ENCODE data around the gene GAS2L1.

The GAS2L1 gene

GRCh38 chr22:29306175-29306834, at the start of gene GAS2L1:
Gene GAS2L1 (plus strand): TSS chr22:29306650. CDS start chr22:29308106, 1,456 bp downstream.
- no peak for DNase-seq (ENCODE audit: low read depth)

DNA sequence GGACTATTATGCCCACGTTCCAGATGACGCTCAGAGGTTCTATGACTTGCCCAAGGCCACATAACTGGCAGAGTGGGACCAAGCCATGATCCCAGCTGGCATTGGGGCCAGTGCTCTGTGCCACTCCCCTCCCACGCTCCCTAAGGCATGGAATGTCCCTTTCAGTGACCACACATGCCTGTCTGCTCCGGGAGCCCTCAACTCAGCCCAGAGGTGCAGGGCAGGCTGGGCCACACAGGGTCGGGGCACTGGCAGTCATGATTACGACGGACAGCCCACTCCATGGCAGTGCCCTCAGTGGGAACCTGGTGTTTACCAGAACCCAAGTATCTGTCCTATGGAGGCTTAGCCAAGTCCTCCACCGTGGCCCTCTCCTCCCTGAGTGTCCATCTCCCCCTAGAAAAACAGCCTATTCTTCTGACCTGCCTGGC, 48.7 kb upstream of the GAS2L1 start:
- DNase-seq (ENCODE audit: low read depth), result no peak

- DNase-seq (ENCODE audit: low read depth), result no peak
Observed at GRCh38 chr22:29258407-29259252, 47.8 kb upstream of the GAS2L1 start.

GRCh38 chr22:29259253-29259899, 47.1 kb upstream of the GAS2L1 start:
- no peak for DNase-seq (ENCODE audit: low read depth)

GRCh38 chr22:29260031-29260560, 46.4 kb upstream of the GAS2L1 start:
- DNase-seq (ENCODE audit: low read depth), result no peak

- no peak for DNase-seq (ENCODE audit: low read depth)
Observed at GRCh38 chr22:29260601-29261315, 45.7 kb upstream of the GAS2L1 start.

DNA sequence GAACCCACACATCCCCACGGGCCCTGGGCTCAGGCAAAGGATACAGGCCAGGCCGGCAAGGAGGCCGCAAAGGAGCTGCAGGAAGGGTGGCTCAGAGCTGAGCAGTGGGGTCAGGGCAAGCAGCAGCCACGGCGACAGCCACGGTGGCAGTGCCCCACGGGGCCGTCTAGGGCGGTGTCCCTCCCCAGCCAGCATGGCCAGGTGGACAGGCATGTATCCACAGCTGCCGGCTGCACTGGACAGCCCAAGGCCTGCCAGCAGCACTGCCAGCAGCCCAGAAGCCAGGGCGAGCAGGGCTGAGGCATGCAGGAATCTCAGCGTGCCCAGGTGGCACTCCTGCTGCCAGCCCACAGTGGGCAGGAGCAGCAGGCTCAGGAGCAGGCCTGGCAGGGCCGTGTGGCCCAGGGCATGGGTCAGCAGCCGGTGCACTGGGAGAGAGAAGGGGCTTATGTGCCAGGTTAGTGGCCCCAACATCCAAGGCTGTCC, 42.6 kb upstream of the GAS2L1 start:
- no peak for DNase-seq (ENCODE audit: low read depth)

GRCh38 chr22:29265305-29265704, 41.1 kb upstream of the GAS2L1 start:
- no peak for DNase-seq (ENCODE audit: low read depth)

GRCh38 chr22:29265929-29266328, 40.5 kb upstream of the GAS2L1 start:
- no peak for DNase-seq (ENCODE audit: low read depth)

DNA sequence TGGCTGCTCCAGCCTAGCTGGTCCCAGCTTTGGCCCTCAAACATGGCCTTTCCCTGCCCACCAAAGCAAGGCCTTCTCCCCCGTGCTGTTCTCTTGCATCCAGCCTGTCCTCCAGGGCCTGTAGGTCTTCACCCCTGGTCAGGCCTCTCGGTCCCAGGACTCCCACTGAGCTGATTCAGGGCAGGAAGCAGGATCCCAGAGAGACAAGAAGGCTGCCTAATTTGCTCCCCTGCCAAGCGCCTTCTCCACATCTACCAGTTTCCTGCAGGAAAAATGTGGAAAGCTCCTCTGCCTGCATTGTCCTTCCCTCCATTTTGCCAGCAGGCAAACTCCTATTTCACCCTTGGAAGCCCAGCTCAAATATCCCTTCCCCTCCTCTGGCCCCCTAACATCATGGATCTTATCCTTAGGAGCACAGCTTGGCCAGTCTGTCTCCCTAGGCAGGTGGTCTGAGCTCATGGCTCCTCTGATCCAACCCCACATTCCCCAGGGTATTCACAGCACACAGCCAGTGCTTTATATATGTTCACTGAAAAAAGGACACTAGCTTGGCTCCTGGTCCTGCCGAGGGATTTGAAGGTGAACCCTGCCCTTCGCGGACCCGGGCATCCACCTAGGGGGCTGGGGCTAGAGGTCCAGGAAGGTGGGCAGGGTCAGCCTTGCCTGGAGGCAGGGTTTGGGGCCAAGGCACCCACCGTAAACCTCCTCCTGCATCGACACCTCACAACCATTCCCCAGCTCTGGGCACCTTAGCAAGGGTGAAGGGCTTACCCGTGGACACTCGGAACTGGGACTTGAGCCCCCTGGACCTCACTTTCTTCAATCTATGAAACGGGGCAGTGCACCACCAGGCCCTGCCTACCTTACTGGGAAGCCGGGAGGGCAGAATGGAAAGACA, 39.6 kb upstream of the GAS2L1 start:
- no peak for DNase-seq (ENCODE audit: low read depth)

DNA sequence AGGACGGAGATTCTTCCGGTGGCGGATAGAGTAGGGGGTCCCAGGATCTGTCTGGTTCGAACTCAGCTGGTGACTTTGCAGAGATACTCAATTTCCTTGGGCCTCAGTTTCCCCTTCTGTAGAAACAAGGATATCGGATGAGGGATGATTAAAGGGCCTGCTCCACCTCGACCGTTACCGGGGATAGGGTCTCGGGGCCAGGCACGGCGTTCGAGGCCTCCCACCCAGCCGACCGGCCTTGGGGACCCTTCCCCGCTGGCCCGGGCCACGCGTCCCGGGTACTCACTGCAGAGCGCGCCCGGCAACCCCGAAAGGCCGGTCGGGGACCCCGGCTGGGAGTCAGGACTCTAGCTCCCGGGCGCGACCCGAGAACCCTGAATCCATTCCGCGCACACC, 39.0 kb upstream of the GAS2L1 start:
- DNase-seq (ENCODE audit: low read depth), result no peak

- peak; percentile 86 for DNase-seq (ENCODE audit: low read depth)
Observed at GRCh38 chr22:29267858-29268510, 38.5 kb upstream of the GAS2L1 start, which contains the start of the genes EWSR1 and RHBDD3. Gene EWSR1 (plus strand): TSS chr22:29268268. CDS start chr22:29268337, 69 bp downstream. Gene RHBDD3 (minus strand): TSS chr22:29267981. CDS start chr22:29265626, 2,355 bp downstream.

GRCh38 chr22:29268511-29269229, 37.8 kb upstream of the GAS2L1 start:
- DNase-seq (ENCODE audit: low read depth), result no peak

DNA sequence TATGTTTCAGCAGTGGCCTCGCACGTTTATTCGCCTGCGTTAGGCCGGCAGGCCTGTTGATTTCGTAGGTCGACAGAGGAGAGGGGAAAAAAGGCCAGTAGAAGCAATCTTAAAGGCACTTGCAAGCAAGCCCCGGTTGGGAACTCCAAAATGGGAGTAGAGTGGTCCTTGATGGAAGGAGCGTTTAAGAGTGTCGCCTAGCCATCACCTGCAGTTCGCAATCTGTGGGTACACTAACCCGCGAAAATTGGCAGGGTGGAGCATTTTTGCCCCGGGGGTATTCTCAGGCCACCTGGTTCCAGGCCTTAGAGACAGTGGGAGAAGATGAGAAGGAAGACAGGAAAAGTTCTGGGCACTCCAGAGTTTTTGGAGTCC, 37.2 kb upstream of the GAS2L1 start:
- DNase-seq (ENCODE audit: low read depth), result no peak

DNA sequence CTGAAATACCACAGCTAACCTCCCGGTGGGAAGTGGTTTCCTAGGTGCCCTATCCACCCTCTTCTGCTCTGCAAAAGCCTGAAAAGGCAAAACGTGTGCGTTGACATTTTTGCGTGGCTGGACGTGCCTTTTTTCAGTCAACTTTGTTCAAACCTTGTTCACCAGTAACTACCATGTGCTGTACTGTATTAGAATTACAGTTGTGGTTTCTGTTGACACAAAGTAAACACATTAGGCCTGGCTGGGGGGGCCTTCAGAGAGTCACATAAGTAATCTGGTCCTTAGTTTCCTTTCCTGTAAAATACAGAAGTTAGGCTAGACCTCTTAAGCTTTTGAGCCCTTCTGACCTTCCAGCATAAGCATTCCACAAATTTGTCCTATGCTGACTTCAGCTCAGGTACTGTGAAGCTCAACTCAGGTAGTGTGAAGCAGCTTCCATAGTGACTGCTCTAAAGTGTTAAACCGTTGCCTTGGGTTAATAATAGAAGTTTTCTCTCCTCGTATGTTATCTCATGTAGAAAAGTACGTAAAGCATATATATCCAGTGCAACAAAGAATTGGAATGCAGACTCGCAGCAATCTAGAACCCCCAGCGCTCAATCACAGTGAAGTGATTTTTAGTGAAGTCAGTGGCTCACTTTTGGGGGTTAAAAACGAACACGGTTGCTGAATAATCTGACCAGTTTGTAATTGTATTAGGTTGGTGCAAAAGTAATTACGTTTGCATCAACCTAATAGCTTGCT, 36.5 kb upstream of the GAS2L1 start:
- no peak for DNase-seq (ENCODE audit: low read depth)

- DNase-seq (ENCODE audit: low read depth), result no peak
Observed at GRCh38 chr22:29270475-29271271, 35.8 kb upstream of the GAS2L1 start.

DNA sequence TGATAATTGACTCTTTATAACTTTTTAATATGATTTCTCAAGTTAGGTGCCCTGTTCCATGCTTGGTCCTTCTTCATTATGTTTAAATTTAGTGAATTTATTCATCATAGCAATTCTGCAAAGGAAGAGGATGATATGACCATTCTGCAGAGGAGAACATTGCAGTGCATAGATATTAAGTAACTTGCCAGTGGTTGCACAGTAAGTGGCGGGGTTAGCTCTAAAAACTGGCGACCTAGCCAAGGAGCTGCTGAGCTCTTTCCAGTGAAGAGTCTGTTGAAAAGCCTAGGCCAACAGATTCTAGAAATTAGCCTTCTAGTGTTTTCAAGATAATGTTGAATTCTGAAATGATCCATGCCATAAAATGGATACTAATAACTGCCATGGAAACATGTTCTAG, 33.8 kb upstream of the GAS2L1 start:
- no peak for DNase-seq (ENCODE audit: low read depth)

DNA sequence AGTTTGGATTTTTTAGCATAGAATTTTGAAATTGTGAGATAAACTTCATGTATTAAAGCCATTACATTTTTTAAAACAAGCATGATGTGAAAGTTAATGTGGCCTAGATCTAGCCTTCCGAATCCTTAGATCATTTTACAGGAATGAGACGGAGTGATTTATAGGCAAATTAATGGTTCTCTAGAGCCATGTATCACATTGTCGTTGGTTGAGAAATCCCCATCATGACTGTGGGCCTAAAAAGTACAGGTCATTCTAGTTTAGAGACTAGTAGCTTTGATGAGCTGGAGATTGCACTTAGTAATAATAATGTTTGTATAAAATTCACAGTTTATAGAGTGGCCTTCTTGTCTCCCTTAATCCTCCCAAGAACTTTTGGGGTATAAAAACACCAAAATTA, 31.3 kb upstream of the GAS2L1 start:
- no peak for DNase-seq (ENCODE audit: low read depth)
